HG03159 (cell line): ENCODE results near the gene NBPF20.
"Not testable (repeated sequence)": the region's sequence is repeated elsewhere in the genome, so short reads cannot be mapped to it uniquely, and the experiment has no call there.

ENCODE experiments used
- ATAC-seq: cut with Tn5 transposase; IDR thresholded peaks from one replicate; pipeline ENCODE4 v1.9.1; 2021; ENCODE audit warnings: mild to moderate bottlenecking, moderate library complexity; ENCODE audit not compliant: unreplicated experiment

Gene NBPF20

GRCh38 chr1:145430830-145431229 lies 5.4 kb upstream of the NBPF20 start:
- not testable (repeated sequence) for ATAC-seq

- ATAC-seq: not testable (repeated sequence)
These were observed 3.9 kb upstream of the NBPF20 start for GRCh38 chr1:145429329-145429728.

- peak; percentile 64 for ATAC-seq
These were observed 579 bp downstream of the NBPF20 start for GRCh38 chr1:145424612-145425435.

GRCh38 chr1:145415149-145415548 lies 10.3 kb downstream of the NBPF20 start:
- ATAC-seq: not testable (repeated sequence)

- not testable (repeated sequence) for ATAC-seq
These were observed 18.1 kb downstream of the NBPF20 start for GRCh38 chr1:145407266-145407665.

- not testable (repeated sequence) for ATAC-seq
These were observed 20.5 kb downstream of the NBPF20 start for GRCh38 chr1:145404949-145405348.

- not testable (repeated sequence) for ATAC-seq
These were observed 24.7 kb downstream of the NBPF20 start for GRCh38 chr1:145400701-145401100.
